HL-60 (cell line): ENCODE data around the gene RTKN.

Source experiments
- DNase-seq, 2 experiments: peaks; one replicate each; pipeline ENCODE4 v3.0.0-alpha.2; 2010 to 2020; ENCODE audit warnings: low read depth in 1 of 2, low spot score in 1 of 2
- H3K27ac ChIP-seq: fragments of 250-450 bp; sonication (Bioruptor Pico); replicated peaks from 2 replicates; pipeline ENCODE4 v1.5.1; 2020; ENCODE audit warnings: mild to moderate bottlenecking, moderate library complexity
- H3K27me3 ChIP-seq: fragments of 250-450 bp; sonication (Bioruptor Pico); 2 replicates; pipeline ENCODE4 v1.5.1; 2021; ENCODE audit warnings: mild to moderate bottlenecking, moderate library complexity; ENCODE audit not compliant: insufficient read depth, poor library complexity, severe bottlenecking
- H3K4me3 ChIP-seq: replicated peaks from 2 replicates; pipeline ENCODE4 v1.5.1; 2011; ENCODE audit warnings: mild to moderate bottlenecking, control low read depth, low read length; ENCODE audit not compliant: insufficient read depth
- GABPA ChIP-seq: IDR thresholded peaks from 2 replicates; pipeline ENCODE4 v1.6.1; 2012; ENCODE audit warnings: low read depth
- POLR2AphosphoS5 ChIP-seq: IDR thresholded peaks from 2 replicates; pipeline ENCODE4 v1.6.1; 2012; ENCODE audit warnings: low read depth
- REST ChIP-seq: IDR thresholded peaks from 2 replicates; pipeline ENCODE4 v1.6.1; 2012; ENCODE audit warnings: low read depth; ENCODE audit not compliant: insufficient replicate concordance
- SPI1 ChIP-seq: IDR thresholded peaks from 2 replicates; pipeline ENCODE4 v1.6.1; 2012; ENCODE audit warnings: low read depth, mild to moderate bottlenecking, borderline replicate concordance
- TF ChIP-seq, protein P1 (sequence below): IDR thresholded peaks from one replicate; pipeline ENCODE4 v1.5.1; 2011; ENCODE audit warnings: low read length, control low read depth, inconsistent platforms; ENCODE audit not compliant: insufficient read depth

RTKN gene

GRCh38 chr2:74450570-74451190 lies 8.9 kb upstream of the RTKN start:
- TF ChIP-seq GABPA, result no peak
- TF ChIP-seq, protein P1, sequence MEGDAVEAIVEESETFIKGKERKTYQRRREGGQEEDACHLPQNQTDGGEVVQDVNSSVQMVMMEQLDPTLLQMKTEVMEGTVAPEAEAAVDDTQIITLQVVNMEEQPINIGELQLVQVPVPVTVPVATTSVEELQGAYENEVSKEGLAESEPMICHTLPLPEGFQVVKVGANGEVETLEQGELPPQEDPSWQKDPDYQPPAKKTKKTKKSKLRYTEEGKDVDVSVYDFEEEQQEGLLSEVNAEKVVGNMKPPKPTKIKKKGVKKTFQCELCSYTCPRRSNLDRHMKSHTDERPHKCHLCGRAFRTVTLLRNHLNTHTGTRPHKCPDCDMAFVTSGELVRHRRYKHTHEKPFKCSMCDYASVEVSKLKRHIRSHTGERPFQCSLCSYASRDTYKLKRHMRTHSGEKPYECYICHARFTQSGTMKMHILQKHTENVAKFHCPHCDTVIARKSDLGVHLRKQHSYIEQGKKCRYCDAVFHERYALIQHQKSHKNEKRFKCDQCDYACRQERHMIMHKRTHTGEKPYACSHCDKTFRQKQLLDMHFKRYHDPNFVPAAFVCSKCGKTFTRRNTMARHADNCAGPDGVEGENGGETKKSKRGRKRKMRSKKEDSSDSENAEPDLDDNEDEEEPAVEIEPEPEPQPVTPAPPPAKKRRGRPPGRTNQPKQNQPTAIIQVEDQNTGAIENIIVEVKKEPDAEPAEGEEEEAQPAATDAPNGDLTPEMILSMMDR, result no peak
- no peak for TF ChIP-seq POLR2AphosphoS5
- TF ChIP-seq REST, result no peak
- no peak for TF ChIP-seq SPI1
- H3K27me3 ChIP-seq, result no peaks in the 10 kb centered on the region
- no peak overlapping the region for H3K27ac ChIP-seq
- no peak for DNase-seq
- H3K4me3 ChIP-seq, result no peak overlapping the region

DNA sequence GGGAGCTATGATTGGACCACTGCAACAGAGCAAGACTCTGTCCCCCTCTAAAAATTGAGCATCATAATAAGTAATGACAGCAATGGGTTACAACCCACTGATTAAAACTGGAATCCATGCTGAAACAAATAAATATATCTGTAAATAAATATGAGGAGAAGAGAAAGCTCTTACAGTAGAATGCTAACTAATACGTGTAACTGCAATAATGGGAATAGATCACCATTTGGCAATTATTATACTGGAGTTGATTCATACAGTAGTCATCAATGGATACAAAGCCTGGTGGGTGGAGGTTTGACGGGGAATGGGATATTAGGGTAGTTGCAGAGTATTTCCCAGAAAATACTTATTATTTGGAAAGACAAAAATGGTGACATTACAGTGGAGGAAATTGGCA lies 7.0 kb upstream of the RTKN start:
- no peak overlapping the region for H3K27ac ChIP-seq
- H3K27me3 ChIP-seq, result peaks cover 6% of the 10 kb centered on the region
- no peak overlapping the region for H3K4me3 ChIP-seq
- no peak for DNase-seq
- TF ChIP-seq SPI1 (no peak), REST (no peak), GABPA (no peak), POLR2AphosphoS5 (no peak)
- TF ChIP-seq, protein P1, result no peak

DNA sequence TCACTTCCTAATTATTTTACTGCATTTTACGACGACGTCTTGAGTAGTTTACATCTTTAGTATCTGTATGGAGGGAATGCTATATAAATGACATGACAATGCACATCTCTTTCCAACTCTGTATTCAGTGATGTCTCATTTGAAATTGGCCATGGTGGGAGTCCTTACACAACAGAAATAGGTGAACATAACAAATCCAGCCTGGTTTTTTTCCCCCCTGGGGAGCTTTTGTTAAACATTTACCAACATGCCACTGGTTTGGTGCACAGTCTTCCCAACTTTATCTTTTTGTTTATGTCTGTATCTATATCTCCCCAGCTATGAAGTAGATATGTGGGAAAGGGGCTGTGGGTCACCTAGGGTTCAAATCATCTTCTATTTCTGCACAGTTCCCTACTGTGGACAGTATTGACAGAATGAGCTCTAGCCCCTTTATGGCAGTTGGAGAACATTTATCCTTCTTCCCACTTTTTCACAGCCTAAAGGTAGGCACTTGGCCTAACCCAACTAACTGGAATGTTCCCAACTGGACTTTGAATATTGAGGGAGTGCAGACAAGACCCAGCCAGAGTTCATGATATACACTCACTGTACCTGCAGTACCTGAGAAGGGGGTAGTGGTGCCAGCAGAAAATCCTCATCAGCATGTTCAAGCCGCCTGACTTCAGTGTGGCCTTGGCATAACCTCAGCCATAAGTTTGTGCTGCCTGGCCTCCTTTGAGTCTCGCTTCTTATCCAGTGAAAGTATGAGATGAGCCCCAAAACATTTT lies 5.7 kb upstream of the RTKN start:
- Histone ChIP-seq H3K27me3 (peaks cover 17% of the 10 kb centered on the region), H3K27ac (no peak overlapping the region), H3K4me3 (no peak overlapping the region)
- TF ChIP-seq SPI1, result no peak
- DNase-seq, result no peak

DNA sequence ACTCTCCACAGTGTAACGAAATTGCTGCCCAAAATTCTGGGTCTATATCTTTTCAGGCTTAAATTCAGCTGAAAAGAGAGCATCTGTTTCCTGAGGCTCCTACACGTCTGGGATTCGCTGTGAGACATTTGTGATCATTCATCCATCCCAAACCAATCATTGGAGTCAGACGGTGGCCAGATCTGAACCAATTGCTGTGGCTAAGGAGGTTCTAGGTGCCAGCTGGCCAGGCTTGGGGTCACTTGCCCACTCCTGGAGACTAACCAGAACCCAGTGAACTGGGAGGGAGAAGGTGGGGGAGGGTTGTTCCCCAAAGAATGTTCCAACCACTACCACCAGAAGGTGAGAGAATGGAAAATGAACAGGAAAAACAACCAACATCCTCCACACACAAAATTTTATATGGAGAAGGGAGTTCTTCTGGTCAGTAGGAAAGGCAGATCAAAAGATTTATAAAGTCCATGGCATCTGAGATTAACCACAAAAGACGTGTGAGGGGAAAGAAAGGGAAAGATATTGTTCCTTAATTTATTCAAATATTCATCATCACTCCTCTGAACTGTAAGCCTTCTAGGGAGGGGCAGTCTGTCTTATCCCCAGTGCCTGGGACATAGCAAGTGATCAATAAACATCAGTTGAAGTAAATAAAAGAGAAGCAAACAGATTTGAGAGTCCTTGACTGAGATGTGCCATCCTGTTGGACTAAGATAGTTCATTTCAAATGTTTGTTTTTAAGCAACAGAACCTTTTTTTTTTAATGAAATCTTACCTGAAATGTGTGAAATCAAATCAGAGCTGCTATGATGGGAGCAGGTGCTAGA lies 3.0 kb upstream of the RTKN start:
- TF ChIP-seq SPI1 (no peak), REST (no peak), POLR2AphosphoS5 (no peak), GABPA (no peak)
- TF ChIP-seq, protein P1, result no peak
- DNase-seq, result no peak
- Histone ChIP-seq H3K27me3 (peaks cover 44% of the 10 kb centered on the region), H3K27ac (no peak overlapping the region), H3K4me3 (no peak overlapping the region)
